Parathyroid adenoma (tissue), 2 donors: ENCODE data around the gene PSG7.
"Not testable (repeated sequence)": the region's sequence is repeated elsewhere in the genome, so short reads cannot be mapped to it uniquely, and the experiment has no call there.

Experiments used
- H2AFZ ChIP-seq: fragments of 300-600 bp; sonication (generic); one replicate; pipeline ENCODE4 v1.7.0; 2017; ENCODE audit warnings: antibody characterized with exemption, mild to moderate bottlenecking
- H3K27ac ChIP-seq: fragments of 300-600 bp; sonication (generic); one replicate; pipeline ENCODE4 v1.7.0; 2017
- H3K27me3 ChIP-seq: fragments of 300-600 bp; sonication (generic); one replicate; pipeline ENCODE4 v1.7.0; 2017; ENCODE audit warnings: low read length; ENCODE audit not compliant: control insufficient read depth, insufficient read depth
- H3K36me3 ChIP-seq: fragments of 300-600 bp; sonication (generic); one replicate; pipeline ENCODE4 v1.7.0; 2017; ENCODE audit warnings: low read length; ENCODE audit not compliant: control insufficient read depth, insufficient read depth
- H3K4me1 ChIP-seq: fragments of 300-600 bp; sonication (generic); one replicate; pipeline ENCODE4 v1.7.0; 2017; ENCODE audit warnings: control low read depth
- H3K4me2 ChIP-seq: fragments of 300-600 bp; sonication (generic); one replicate; pipeline ENCODE4 v1.7.0; 2017; ENCODE audit warnings: low read length
- H3K4me3 ChIP-seq: fragments of 300-600 bp; sonication (generic); one replicate; pipeline ENCODE4 v1.7.0; 2017; ENCODE audit warnings: low read depth, low read length
- H3K79me2 ChIP-seq: fragments of 300-600 bp; sonication (generic); one replicate; pipeline ENCODE4 v1.7.0; 2017; ENCODE audit warnings: control low read depth
- H3K9ac ChIP-seq: fragments of 300-600 bp; sonication (generic); one replicate; pipeline ENCODE4 v1.7.0; 2017; ENCODE audit warnings: mild to moderate bottlenecking
- H3K9me3 ChIP-seq: fragments of 300-600 bp; sonication (generic); one replicate; pipeline ENCODE4 v1.7.0; 2017; ENCODE audit warnings: low read length; ENCODE audit not compliant: control insufficient read depth
- TF ChIP-seq, protein P1 (sequence below): fragments of 300-600 bp; sonication (generic); IDR thresholded peaks from one replicate; pipeline ENCODE4 v1.7.0; 2017; ENCODE audit warnings: antibody characterized with exemption, mild to moderate bottlenecking
- donor health status: primary hyperparathyroidism.

Gene PSG7

DNA sequence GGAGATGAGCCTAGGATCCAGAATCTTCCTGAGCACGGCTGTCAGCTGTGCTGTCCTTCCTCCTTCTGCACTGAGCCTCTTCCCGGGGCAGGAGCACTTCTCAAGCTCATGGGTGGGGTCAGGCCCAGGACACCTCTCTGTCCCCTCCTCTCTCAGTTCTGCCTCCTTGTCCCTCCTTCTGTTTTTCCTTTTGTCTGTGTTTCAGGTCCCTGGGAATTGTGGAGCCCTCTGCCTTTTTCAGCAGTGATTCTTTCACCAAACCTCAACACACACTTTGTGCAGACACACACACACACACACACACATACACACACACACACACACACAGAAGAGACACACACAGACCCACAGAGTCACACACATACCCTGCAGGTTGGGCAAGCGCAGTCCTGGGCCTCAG lies at the start of gene PSG7:
Gene PSG7 (minus strand): TSS at position 101 of the 400 bp plus-strand sequence. CDS start 131 bp downstream, outside the sequence.
- H3K4me2 ChIP-seq, H3K27me3 ChIP-seq, H3K4me1 ChIP-seq, H3K9me3 ChIP-seq, H3K27ac ChIP-seq, H3K9ac ChIP-seq, H3K4me3 ChIP-seq, H3K36me3 ChIP-seq, H3K79me2 ChIP-seq, H2AFZ ChIP-seq: not testable (repeated sequence)

DNA sequence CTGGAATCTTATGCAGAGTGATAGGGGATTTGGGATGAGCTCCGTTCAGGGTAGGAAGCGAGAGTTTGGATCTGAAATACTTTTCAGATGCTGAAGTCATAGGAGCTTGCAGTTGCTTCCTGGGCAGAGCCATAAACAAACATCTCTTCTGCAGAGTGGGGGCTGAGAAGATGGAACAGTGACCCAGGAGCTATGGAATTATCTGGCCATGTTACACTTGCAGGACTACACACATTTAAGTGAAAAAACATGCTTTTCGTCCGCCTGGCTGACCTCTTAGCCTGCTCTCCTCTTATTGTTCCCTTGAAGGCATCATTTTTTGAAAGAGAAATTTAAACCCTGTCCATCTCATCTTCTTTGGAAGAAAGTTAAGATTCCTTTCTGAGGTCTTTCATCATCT lies 48.6 kb upstream of the PSG7 start:
- Histone ChIP-seq H3K4me2 (no peak overlapping the region), H3K27me3 (no peaks in the 10 kb centered on the region), H3K79me2 (no peaks in the 10 kb centered on the region), H3K36me3 (no peaks in the 10 kb centered on the region), H3K9me3 (no peaks in the 10 kb centered on the region), H3K4me3 (no peak overlapping the region), H3K9ac (no peak overlapping the region), H3K4me1 (no peaks in the 10 kb centered on the region), H3K27ac (no peak overlapping the region), H2AFZ (no peak overlapping the region)
- TF ChIP-seq, protein P1, sequence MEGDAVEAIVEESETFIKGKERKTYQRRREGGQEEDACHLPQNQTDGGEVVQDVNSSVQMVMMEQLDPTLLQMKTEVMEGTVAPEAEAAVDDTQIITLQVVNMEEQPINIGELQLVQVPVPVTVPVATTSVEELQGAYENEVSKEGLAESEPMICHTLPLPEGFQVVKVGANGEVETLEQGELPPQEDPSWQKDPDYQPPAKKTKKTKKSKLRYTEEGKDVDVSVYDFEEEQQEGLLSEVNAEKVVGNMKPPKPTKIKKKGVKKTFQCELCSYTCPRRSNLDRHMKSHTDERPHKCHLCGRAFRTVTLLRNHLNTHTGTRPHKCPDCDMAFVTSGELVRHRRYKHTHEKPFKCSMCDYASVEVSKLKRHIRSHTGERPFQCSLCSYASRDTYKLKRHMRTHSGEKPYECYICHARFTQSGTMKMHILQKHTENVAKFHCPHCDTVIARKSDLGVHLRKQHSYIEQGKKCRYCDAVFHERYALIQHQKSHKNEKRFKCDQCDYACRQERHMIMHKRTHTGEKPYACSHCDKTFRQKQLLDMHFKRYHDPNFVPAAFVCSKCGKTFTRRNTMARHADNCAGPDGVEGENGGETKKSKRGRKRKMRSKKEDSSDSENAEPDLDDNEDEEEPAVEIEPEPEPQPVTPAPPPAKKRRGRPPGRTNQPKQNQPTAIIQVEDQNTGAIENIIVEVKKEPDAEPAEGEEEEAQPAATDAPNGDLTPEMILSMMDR, result no peak

DNA sequence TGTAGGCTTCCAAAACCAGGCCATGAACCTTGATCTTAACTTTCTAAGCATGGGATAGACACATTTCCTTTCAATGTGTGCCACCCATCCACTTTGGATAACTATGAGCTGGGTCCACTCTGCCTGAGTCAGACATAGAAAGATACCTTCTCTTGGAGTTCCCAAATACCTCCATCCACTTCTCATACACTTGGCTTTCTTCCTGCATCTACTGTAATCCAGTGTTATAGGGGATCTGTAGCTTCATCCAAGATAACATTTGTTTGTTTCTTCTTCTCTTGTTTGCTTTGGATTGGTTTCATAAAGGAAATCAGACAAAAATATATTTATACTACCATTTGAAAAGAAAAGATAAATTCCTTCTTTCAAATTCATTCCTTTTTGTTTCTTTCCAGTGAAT lies 45.1 kb upstream of the PSG7 start:
- H3K4me1 ChIP-seq, H2AFZ ChIP-seq, H3K9ac ChIP-seq, H3K36me3 ChIP-seq, H3K4me2 ChIP-seq, H3K27me3 ChIP-seq, H3K79me2 ChIP-seq, H3K27ac ChIP-seq, H3K4me3 ChIP-seq, H3K9me3 ChIP-seq: not testable (repeated sequence)

DNA sequence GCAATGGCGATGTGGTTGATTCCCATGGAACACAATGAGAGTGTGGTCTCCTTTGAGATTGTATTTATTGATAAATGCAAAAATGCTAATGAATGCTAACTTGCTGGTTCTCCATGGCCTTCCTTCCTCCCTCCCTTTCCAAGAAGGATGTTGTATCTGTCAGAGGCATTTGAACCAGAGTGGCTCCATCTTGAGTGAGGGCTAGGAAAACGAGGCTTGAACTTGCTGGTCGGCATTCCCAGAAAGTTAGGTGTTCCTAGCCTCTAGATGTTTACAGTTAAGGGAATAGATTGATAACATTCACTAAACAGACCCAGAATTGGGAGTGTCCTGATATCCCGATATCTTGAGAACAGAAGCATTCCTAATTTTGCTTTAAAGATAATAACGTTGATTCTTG lies 34.4 kb upstream of the PSG7 start:
- not testable (repeated sequence) for H2AFZ ChIP-seq, H3K9ac ChIP-seq

DNA sequence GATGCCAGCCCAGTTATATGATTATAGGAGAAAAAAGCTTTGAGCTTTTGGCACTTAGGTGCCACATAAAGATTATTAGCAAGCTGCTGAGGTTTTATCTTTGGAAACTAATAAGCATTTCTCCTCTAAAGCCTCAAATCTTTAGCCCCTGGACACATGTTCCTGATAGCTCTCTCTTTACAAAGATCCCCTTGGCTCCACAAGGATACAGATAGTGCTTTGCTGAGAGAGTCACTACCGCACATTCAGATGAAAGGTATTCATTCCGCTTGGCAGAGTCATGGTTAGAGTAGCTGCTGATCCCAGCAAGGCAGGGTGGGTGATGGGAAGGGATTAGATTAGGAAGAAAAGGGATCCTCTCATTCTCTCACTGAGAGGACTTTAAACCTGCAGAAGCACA lies 28.2 kb upstream of the PSG7 start:
- Histone ChIP-seq H3K4me3 (no peak overlapping the region), H3K4me2 (no peak overlapping the region), H3K4me1 (no peaks in the 10 kb centered on the region), H3K27ac (no peak overlapping the region), H2AFZ (no peak overlapping the region), H3K36me3 (no peaks in the 10 kb centered on the region), H3K27me3 (no peaks in the 10 kb centered on the region), H3K9ac (no peak overlapping the region), H3K79me2 (no peaks in the 10 kb centered on the region), H3K9me3 (no peaks in the 10 kb centered on the region)
- TF ChIP-seq, protein P1, result no peak

More for the DNA sequence above, 34.4 kb upstream of the PSG7 start:
- not testable (repeated sequence) for H3K4me2 ChIP-seq, H3K27ac ChIP-seq, H3K9me3 ChIP-seq, H3K27me3 ChIP-seq, H3K36me3 ChIP-seq, H3K4me3 ChIP-seq, H3K4me1 ChIP-seq, H3K79me2 ChIP-seq

DNA sequence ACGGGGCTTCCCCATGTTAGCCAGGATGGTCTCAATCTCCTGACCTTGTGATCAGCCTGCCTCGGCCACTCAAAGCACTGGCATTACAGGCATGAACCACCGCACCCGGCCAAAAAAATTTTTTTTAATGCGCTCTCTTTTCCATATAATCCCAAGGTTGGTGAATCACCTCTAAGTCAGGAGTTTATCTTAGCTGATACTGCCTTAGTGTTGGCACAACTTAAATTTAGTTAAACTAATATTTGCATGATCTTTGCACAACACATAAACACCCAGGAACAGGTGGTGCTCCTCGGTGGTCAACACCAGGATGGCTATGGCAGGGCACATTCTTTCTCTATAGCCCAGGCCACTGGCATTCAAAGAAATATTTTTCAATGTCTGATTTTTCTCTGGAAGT lies 24.1 kb upstream of the PSG7 start:
- Histone ChIP-seq H3K27ac (no peak overlapping the region), H3K4me3 (no peak overlapping the region), H3K9ac (no peak overlapping the region)

DNA sequence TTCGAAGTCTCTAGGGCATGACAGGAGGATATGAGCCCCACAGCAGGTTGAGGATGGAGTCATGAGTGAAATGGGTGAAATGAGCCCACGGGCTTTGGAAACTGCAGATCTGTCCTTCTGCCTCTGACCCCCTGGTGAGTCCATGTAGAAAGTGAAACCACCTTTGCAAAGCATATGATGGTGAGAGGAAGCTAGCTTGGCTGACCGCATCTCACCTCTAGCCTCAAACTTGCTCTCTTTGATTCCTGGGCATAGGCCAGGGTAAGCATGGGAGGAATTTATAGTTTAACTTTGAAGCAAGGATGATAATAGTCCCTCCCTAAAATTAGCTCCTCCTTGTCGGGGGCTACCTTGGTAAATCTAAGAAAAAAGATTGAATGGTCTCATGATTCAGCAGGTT lies 15.1 kb upstream of the PSG7 start:
- H3K4me1 ChIP-seq, H3K36me3 ChIP-seq, H3K9ac ChIP-seq, H3K27me3 ChIP-seq, H3K27ac ChIP-seq, H3K9me3 ChIP-seq, H2AFZ ChIP-seq, H3K4me3 ChIP-seq, H3K79me2 ChIP-seq, H3K4me2 ChIP-seq: not testable (repeated sequence)

More for the DNA sequence above, 24.1 kb upstream of the PSG7 start:
- TF ChIP-seq, protein P1, result no peak
- no peaks in the 10 kb centered on the region for H3K79me2 ChIP-seq
- H3K9me3 ChIP-seq, result no peaks in the 10 kb centered on the region
- H3K4me2 ChIP-seq, result no peak overlapping the region
- no peaks in the 10 kb centered on the region for H3K27me3 ChIP-seq
- H3K36me3 ChIP-seq, result no peaks in the 10 kb centered on the region
- no peak overlapping the region for H2AFZ ChIP-seq
- H3K4me1 ChIP-seq, result no peaks in the 10 kb centered on the region

DNA sequence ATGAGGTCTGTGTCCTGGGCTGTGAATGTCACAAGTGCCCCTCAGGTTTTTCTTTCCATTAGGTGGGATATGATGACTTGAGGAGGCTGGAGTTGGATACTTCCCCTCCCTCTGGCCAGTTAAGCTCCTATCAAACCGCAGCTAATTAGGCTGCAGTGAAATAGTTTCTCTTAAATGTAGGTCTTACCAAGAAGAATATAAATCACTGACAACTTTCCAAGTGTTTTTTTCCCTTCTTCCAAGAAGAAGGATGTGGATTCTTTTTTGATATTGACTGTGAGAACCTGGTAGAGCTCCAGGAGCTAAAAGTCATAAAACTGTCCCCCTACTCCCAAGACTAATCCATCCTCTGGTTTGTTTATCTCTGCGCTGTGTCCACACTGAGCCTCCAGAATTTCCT lies 14.5 kb upstream of the PSG7 start:
- not testable (repeated sequence) for H3K4me1 ChIP-seq

More for the DNA sequence above, 14.5 kb upstream of the PSG7 start:
- H3K36me3 ChIP-seq, H3K27me3 ChIP-seq, H3K9me3 ChIP-seq, H2AFZ ChIP-seq, H3K4me2 ChIP-seq, H3K4me3 ChIP-seq, H3K9ac ChIP-seq, H3K27ac ChIP-seq, H3K79me2 ChIP-seq: not testable (repeated sequence)
